Left renal cortex interstitium (tissue), 4 donors: ENCODE data around the gene DKK1. TPM values are rescaled to one million over a fixed set of nuclear protein-coding genes. Genes with fewer than 3 reads are reported as not detected.

Source experiments
- DNase-seq, 4 donors: peaks; one replicate each; pipeline ENCODE4 v3.0.0-alpha.2; 2013; ENCODE audit warnings: low read depth in 4 of 4, low spot score in 2 of 4, missing footprints in 1 of 4
- polyA plus RNA-seq, 4 donors: library from polyadenylated mRNA; unstranded; fragments of 120-200 nt; gene quantifications; one replicate each; pipeline ENCODE4 v1.2.1, GENCODE V29; 2013; ENCODE audit not compliant: insufficient read length in 4 of 4

The DKK1 gene
- polyA plus RNA-seq, 4 donors = 28.3 to 54.0 (median 49.2) TPM

GRCh38 chr10:52316500-52316899 lies 2.4 kb downstream of the DKK1 start:
- DNase-seq = no peak

DNA sequence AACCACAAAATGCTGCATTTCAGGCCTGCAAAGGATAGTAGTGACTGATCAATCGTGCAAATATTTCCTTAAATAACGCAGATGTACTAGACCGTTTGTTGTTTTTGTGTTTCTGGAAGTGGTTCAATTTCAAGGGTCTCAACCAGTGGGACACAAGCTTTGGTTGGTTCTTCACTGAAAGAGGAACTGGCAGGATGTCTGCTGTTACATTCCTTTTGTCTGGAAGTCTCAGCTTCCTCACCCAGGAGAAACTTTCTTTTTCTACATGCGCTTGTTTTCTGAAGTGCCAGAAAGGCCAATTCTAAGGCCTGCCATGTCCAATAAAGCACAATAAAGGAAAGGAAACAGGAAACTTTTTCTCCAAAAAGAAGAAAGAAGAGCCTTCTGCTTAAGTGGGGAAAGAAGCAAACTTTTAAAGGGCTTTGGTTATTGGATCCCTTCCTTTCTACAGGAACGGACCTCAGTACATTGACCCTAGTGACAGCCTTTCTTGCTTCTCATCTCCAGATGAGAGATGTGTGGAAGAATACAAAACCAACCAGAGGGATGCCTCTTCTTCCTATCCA lies 4.1 kb downstream of the DKK1 start:
- DNase-seq = no peak

GRCh38 chr10:52318822-52319464 lies 4.9 kb downstream of the DKK1 start:
- DNase-seq = no peak

DNA sequence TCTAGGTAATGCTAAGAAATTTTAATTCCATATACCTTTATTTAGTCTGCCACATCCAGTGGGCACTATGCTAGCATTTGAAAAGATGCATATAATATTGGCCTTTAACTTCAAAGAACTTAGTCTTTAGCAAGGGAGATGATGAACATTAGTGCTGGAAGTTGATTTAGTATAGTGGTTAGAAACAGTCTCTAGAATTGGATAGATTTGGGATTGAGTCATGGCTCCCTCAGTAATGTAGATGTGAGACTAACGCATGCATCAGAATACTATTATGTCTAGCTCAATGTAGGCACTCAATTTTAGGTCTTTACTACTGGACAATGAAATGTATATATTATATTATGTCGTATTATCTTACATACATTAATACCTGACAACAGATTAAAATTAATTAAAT lies 5.8 kb downstream of the DKK1 start:
- DNase-seq = no peak

- DNase-seq = no peak
Observed at GRCh38 chr10:52322323-52322722, 8.2 kb downstream of the DKK1 start.

DNA sequence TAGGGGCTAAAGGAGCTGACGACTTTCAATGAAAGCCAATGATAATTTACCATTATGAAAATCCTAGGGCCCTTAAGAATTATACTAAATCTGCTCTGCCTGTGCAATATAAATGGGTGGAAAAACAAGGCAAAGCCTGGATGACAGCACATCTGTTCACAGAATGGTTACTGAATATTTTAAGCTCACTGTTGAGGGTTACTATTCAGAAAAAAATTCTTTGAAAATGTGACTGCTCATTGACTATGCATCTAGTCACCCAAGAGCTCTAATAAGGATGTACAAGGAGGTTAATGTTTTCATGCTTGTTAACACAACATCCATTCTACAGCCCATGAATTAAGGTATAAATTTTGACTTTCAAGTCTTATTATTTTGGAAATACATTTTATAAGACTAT lies 8.9 kb downstream of the DKK1 start:
- no peak for DNase-seq

- DNase-seq = no peak
Observed at GRCh38 chr10:52326382-52326781, 12.3 kb downstream of the DKK1 start.

- DNase-seq = no peak
Observed at GRCh38 chr10:52331638-52332364, 17.7 kb downstream of the DKK1 start.

DNA sequence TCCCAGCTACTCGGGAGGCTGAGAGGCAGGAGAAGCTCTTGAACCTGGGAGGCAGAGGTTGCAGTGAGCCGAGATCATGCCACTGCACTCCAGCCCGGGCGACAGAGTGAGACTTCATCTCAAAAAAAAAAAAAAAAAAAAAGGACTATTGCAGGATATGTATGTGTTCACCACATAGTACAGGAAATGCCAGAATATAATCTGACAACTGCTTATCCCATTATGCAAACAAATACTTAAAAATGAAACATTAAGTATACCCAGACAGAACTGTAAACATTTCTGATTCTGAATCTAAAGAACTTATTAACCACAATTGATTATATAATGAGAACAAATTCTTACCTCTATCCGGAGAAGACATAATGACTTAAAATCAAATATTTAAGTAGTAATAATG lies 18.7 kb downstream of the DKK1 start:
- DNase-seq = no peak

GRCh38 chr10:52334595-52334994 lies 20.5 kb downstream of the DKK1 start:
- DNase-seq = no peak

DNA sequence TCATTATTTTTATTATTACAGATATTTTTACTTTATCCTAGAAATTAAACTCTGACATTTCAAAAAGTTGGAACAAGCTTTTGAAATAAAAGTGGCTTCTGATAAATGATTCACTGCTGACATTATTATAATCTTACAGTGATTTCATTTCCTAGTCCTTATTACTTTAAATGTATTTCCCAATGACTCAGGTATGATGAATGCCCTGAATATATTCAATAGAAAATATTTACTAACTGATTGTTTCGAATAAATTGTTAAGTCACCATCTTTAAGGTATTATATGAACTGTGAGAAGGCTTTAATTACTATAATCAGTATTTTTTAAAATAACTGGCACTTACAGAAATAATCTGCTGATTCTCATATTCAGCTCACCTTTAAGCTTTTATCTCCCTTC lies 21.6 kb downstream of the DKK1 start:
- no peak for DNase-seq

- DNase-seq = no peak
Observed at GRCh38 chr10:52337225-52337624, 23.1 kb downstream of the DKK1 start.

- DNase-seq = no peak
Observed at GRCh38 chr10:52343439-52343838, 29.4 kb downstream of the DKK1 start.

GRCh38 chr10:52346394-52347326 lies 32.6 kb downstream of the DKK1 start:
- DNase-seq = no peak

DNA sequence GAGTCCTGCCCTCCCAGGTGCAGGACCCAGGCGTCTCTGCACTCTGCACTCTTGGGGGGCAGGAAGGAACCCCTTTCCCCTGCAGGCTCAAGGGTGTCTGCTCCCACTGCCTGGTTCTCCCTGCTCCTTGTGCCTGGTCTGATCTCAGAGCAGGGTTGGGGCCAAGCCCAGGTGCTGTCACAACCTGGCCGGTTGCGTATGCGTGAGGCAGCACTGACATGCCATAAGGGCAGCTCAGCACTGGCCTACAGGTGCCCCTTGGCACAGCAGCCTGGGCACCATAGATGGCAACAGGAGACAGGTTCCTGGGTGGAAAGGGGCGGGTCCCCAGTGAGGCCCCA lies 33.2 kb downstream of the DKK1 start:
- DNase-seq = no peak

DNA sequence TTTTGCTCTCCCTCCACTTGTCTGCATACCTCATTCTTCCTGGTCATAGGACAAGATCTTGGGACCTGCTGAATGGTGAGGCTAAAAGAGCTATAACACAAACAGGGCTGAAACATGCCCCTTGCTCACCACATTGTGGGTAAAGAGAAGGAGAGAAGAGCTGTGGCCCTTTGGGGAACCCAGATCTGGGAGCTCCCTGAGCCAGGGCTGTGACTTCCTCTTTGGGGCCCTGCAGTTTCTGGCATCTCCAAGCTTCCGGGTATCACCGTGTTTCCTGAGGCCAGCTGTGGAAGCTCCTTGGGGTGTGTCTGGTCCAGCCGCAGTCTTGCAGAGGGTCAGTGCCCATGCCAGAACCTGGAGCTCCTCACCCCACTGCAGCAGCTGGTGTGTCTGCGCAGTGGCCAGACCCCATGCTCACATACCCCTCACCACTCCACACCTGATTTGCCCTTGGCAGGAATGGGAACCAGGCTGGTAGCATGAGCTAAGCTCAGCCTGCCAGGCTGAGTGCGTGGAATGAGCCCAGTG lies 34.0 kb downstream of the DKK1 start:
- DNase-seq = no peak

- no peak for DNase-seq
Observed at GRCh38 chr10:52351914-52352330, 37.8 kb downstream of the DKK1 start.

DNA sequence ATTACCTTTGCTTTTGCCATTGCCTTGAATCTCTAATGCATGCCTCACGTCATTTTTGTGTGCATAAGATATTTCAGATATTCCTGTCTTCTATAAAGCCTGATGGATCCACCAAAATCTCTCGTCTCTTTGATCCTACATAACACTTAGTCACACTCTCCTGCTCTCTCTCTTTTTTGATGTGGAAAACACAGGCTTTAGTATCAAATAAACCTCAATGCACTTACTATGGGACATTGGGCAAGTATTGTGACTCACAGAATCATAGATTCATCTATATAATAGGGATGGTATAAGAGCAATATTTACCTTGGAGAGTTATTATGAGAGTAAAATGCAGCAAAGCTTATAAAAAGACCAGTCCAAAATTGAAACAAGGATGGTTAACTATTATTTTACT lies 39.1 kb downstream of the DKK1 start:
- DNase-seq = no peak

DNA sequence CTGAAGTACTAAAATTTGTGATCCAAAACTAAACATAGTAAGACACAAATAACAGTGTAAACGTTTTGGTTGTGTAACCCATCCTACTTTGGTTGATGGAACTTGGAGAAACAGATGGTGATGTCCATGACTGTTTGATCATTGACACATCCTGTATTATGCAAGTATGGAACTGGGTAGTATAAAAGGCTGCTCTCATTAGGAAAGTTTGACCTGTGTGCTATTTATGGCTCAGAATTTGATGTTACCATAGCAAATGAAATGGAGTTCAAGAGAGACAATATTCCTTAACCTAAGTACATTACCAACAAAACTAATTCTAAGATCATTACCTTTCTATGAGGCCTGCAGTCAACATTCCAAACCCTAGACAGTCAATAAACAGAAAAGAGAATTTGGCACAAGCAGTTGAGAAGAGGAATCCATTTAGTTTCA lies 39.9 kb downstream of the DKK1 start:
- no peak for DNase-seq

DNA sequence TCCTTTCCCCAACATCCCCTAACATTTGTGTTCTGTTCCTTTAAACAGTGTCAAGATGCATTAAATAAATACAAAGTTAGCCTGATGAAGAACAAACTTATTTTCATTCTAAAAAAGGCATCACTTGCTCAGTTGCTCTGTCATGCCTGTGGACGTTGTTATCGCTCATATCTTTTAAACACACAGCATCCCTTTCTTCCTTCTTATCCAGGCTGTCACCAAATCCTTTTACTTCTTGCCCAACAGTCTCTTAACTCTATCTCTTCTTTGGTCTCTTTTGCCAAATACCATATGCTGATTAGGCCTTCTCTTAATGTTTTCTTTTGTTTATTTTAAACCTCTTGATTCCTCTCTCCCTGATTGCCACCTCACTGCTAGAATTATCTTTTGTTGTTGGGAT lies 43.9 kb downstream of the DKK1 start:
- DNase-seq = no peak

DNA sequence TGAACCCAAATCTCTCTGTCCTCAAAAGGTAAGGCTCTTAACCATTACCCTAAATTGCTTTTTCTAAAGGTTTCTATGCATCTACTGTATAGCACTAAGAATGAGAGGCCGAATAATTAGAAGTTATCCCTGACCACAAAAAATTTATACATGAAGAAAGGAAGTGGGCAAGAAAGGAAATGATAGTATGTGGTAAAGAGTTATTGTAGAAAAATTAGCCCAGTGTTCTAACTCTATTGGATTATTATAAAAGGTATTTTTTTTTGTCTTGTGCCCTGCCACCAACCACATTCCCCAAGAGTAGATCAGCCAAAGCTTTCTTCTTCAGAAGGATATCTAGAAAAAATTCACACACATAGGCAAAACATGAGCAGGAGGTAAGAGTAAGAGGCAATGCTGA lies 45.4 kb downstream of the DKK1 start:
- no peak for DNase-seq
